Subcutaneous preadipocyte (primary cell): ENCODE measurements around the gene IPCEF1. TPM values are rescaled to one million over a fixed set of nuclear protein-coding genes. Genes with fewer than 3 reads are reported as not detected.

Experiments used
- total RNA-seq: library from RNA; depleted of rRNA; stranded (reverse); fragments of >200 nt; gene quantifications from 2 replicates; pipeline ENCODE4 v1.2.3, GENCODE V29; 2012

Gene IPCEF1, protein sequence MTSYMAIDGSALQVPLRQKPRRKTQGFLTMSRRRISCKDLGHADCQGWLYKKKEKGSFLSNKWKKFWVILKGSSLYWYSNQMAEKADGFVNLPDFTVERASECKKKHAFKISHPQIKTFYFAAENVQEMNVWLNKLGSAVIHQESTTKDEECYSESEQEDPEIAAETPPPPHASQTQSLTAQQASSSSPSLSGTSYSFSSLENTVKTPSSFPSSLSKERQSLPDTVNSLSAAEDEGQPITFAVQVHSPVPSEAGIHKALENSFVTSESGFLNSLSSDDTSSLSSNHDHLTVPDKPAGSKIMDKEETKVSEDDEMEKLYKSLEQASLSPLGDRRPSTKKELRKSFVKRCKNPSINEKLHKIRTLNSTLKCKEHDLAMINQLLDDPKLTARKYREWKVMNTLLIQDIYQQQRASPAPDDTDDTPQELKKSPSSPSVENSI
- under 0.01 TPM in 1 of 2 replicates, not detected in the other for total RNA-seq

DNA sequence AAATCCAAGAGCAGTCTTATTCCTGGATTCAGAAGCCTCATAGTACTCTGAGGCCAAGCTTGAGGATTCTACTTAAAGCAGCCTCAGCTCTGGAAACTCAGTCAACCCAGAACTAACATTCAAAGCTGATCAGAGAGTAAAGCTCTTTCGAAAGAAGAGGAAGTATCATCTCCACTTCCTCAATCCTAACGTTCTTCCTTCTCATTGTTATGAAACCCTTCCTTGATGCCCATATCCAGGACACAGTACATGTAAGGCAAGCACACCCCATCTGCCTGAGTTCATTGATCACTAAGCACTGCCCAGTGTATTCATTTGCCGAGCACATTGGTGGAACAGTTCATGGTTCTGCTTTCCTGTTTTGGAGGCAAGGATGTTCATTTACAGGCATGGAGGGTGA lies at the start of gene IPCEF1:
Gene IPCEF1 (minus strand): TSS at position 114 of the 400 bp plus-strand sequence. CDS start 90,856 bp downstream, outside the sequence.

Other genes starting within 250 kb of the IPCEF1 start
- 2.9 and 4.9 TPM in 2 replicates for gene CNKSR3, start 153.9 kb upstream of the IPCEF1 start, total RNA-seq